IPS DF 19.7 (cell line): ENCODE measurements around the gene DSCAML1.

Source experiments
- DNase-seq: peaks from one replicate; pipeline ENCODE4 v3.0.0-alpha.2; 2013; ENCODE audit warnings: low read depth, low spot score

DSCAML1 gene

DNA sequence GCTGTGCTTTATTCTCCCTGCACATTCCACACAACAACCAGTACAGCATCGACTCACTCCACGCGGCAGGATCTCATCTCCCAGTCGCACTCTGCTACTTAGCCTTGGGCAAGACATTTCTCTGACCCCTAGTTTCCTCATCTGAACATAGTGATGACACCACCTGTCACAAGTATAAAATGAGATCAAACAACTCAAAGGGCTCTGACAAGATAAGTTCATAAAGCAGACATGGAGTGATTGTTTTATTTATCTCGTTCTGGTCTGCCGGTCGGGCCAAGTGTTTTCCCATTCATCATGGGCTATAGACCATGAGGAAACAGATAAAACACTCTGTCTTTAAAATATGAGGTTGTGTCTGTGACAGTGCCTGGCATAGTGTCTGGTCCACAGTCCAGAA, 35.0 kb downstream of the DSCAML1 start:
- no peak for DNase-seq

- DNase-seq: no peak
These were observed 37.7 kb downstream of the DSCAML1 start for GRCh38 chr11:117759305-117759704.

- DNase-seq: no peak
These were observed 43.0 kb downstream of the DSCAML1 start for GRCh38 chr11:117754030-117754429.

GRCh38 chr11:117752721-117753237, 44.2 kb downstream of the DSCAML1 start:
- no peak for DNase-seq

DNA sequence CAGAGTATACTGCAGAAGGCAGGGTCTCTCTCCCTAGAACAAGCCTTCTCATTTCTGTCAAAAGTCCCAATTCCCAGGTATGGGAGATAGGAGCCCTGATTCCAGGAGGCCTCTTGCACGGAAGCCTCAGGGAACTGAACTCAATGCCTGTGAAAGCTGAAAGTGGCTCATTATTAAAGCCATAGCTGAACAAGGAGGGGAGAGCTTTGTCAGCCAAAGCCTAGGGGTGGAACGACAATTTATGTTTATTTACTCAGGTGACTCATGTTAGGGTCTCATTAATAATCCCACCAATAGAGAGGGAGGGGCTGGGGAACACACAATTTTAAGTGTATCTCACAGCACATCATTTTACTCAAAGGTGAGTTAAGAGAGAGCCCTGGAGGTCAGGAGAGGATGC, 44.9 kb downstream of the DSCAML1 start:
- DNase-seq: no peak

GRCh38 chr11:117750916-117751662, 45.9 kb downstream of the DSCAML1 start:
- no peak for DNase-seq

DNA sequence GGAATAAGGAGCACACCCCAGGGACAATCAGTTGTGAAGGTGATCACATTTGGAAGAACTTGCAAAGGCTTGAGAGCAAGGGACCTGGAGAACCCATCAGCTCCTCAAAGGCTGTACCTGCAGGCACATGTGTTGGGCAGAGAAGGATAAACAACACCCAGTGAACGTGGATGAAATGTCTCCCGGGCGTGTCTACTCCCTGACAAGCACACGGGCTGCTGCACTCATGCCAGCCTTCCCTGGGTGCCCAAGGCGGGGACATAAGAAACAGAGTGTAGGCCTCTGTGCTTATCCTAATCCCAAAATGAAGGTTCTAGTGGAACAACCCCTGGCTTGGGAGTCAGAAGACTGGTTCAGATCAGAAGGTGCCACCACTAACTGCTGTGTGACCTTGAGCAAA, 46.7 kb downstream of the DSCAML1 start:
- no peak for DNase-seq

GRCh38 chr11:117749541-117749910, 47.5 kb downstream of the DSCAML1 start:
- no peak for DNase-seq

GRCh38 chr11:117748771-117749540, 48.1 kb downstream of the DSCAML1 start:
- no peak for DNase-seq

- DNase-seq: no peak
These were observed 49.1 kb downstream of the DSCAML1 start for GRCh38 chr11:117747892-117748291.

- no peak for DNase-seq
These were observed 51.7 kb downstream of the DSCAML1 start for GRCh38 chr11:117745346-117745745.

- DNase-seq: no peak
These were observed 52.4 kb downstream of the DSCAML1 start for GRCh38 chr11:117744471-117745150.

- no peak for DNase-seq
These were observed 53.7 kb downstream of the DSCAML1 start for GRCh38 chr11:117743121-117743815.

- no peak for DNase-seq
These were observed 58.6 kb downstream of the DSCAML1 start for GRCh38 chr11:117738246-117738957.

DNA sequence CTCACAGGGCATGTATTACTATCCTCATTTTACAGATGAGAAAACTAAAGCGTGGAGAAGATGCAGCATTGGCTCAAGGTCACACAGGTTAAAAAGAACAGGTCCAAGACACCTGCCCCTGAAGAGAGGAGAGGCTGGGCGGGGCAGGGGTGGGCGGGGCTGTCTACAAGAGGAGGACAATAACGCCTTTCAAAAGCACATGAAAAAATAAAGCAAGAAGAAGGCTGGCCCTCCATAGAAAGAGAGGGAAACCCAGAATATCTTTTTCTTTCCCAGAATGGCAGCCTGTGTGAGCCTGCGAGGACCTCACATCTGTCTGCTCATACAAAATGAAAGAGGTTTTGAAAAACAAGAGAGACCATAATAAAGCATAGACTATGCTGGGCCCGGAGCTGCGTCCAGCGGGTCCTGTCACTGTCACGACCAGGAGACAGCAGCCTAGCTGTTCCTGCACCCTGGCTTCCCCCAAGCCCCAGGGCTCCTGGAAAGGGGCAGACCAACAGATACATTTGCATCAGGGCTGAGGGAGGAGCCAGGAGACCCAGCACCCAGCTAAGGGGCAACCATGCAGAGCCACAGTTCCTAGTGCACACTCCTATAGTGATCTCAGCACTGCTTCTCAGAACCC, 61.6 kb downstream of the DSCAML1 start:
- no peak for DNase-seq

DNA sequence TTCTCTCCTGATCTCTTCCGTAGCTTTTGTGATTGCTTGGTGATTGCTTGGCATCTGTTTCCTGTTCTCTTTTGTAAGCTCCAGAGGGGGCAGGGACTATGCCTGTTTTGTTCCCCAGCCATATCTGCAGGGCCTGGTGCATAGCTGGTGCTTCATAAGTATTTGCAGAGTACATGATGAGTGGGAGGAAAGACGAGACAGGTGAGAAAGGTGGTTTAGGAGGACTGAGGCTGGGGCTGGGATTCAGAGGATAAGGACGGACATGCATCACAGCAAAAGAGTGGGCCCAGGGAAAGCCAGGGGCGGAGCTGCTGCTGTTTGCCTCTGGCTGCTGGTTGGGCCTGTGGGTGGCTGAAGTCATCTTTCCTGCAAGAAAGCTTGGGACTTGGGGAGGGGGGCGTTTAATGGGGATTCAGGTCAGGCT, 62.4 kb downstream of the DSCAML1 start:
- no peak for DNase-seq

DNA sequence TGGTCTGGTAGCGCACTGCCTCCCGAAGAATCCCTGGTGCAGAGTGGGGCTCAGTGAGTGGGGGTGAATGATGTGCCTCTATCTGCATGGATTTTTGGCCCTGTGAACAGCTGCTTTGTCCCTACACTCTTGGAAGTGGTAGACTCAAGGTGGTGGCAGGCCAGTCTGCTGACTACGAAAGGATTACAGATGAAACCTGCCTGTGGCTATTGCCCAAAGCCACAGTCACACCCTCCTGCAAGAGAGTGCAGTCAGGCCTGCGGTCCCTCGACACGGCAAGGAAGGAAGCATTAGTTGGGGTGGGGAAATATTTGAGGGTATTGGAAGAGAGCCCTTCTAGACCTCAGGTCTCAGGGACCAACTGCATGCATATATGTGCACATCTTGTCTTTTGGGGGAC, 63.7 kb downstream of the DSCAML1 start:
- DNase-seq: no peak

- DNase-seq: no peak
These were observed 65.2 kb downstream of the DSCAML1 start for GRCh38 chr11:117731722-117732290.

GRCh38 chr11:117730208-117730800, 66.7 kb downstream of the DSCAML1 start:
- no peak for DNase-seq
